ENCODE data around the gene RABEPK.

DNA sequence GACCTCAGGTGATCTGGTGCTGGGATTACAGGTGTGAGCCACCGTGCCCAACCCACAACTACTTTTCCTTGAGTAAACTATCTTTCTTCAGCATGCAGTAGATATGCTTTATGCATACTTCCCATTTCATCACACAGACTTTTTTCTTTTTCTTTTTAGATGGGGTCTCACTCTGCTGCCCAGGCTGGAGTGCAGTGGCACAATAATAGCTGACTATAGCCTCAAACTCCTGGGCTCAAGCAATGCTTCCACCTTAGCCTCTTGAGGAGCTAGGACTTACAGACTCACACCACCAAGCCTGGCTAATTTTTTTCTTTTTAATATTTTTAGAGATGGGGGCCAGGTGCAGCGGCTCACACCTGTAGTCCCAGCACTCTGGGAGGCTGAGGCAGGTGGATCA is 33.6 kb upstream of the RABEPK start:
- TF ChIP-seq POLR2A (IDR thresholded peaks at IDR 0.05) = no peak
- TF ChIP-seq, protein P1, sequence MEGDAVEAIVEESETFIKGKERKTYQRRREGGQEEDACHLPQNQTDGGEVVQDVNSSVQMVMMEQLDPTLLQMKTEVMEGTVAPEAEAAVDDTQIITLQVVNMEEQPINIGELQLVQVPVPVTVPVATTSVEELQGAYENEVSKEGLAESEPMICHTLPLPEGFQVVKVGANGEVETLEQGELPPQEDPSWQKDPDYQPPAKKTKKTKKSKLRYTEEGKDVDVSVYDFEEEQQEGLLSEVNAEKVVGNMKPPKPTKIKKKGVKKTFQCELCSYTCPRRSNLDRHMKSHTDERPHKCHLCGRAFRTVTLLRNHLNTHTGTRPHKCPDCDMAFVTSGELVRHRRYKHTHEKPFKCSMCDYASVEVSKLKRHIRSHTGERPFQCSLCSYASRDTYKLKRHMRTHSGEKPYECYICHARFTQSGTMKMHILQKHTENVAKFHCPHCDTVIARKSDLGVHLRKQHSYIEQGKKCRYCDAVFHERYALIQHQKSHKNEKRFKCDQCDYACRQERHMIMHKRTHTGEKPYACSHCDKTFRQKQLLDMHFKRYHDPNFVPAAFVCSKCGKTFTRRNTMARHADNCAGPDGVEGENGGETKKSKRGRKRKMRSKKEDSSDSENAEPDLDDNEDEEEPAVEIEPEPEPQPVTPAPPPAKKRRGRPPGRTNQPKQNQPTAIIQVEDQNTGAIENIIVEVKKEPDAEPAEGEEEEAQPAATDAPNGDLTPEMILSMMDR (IDR thresholded peaks at IDR 0.05) = no peak
- TF ChIP-seq EP300 (IDR thresholded peaks at IDR 0.05; ENCODE audit: low read depth) = no peak

Data from transverse colon (tissue), 3 donors.